ENCODE measurements around the gene MOK.

The MOK gene

DNA sequence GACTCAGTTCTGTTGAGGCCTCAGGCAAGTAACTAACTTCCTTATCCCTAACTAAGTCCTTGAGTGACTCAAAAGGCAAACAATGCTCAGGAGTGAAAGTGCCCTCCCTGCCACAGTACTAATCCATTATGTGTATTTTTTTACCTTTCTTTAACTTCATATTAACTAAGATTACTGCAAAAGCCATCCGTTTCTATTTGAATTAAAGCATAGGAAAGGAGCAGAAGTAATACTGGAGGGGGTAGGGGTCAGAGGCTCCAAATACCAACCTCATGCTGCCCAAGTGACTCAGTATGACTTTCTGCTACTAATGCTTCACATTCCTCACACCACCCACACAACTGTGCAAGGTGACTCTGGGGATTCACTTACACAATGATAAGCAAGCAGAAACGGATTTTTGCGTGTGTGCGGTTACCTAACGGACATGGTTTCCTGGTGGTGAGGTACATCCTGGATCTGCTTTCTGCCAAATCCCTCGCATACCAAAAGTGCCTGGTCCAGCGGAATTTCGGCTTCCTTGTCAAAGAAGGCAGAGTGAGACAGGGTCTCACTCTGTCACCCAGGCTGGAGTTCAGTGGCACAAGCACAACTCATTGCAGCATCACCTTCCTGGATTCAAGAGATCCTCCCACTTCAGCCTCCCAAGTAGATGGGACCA, 25.1 kb downstream of the MOK start:
- Histone ChIP-seq H3K36me3 (ENCODE audit: control insufficient read depth, insufficient read depth, low read length) (no peaks in the 10 kb centered on the region), H3K27me3 (ENCODE audit: control insufficient read depth, insufficient read depth, low read length) (no peaks in the 10 kb centered on the region), H2AFZ (no peak overlapping the region), H3K9ac (no peak overlapping the region), H3K9me3 (ENCODE audit: control insufficient read depth, low read length) (no peaks in the 10 kb centered on the region), H3K4me1 (no peaks in the 10 kb centered on the region), H3K27ac (no peak overlapping the region), H3K4me2 (ENCODE audit: low read length) (no peak overlapping the region), H3K79me2 (no peaks in the 10 kb centered on the region), H3K4me3 (ENCODE audit: low read depth, low read length) (no peak overlapping the region)
- TF ChIP-seq, protein P1, sequence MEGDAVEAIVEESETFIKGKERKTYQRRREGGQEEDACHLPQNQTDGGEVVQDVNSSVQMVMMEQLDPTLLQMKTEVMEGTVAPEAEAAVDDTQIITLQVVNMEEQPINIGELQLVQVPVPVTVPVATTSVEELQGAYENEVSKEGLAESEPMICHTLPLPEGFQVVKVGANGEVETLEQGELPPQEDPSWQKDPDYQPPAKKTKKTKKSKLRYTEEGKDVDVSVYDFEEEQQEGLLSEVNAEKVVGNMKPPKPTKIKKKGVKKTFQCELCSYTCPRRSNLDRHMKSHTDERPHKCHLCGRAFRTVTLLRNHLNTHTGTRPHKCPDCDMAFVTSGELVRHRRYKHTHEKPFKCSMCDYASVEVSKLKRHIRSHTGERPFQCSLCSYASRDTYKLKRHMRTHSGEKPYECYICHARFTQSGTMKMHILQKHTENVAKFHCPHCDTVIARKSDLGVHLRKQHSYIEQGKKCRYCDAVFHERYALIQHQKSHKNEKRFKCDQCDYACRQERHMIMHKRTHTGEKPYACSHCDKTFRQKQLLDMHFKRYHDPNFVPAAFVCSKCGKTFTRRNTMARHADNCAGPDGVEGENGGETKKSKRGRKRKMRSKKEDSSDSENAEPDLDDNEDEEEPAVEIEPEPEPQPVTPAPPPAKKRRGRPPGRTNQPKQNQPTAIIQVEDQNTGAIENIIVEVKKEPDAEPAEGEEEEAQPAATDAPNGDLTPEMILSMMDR (IDR thresholded peaks at IDR 0.05), result no peak

DNA sequence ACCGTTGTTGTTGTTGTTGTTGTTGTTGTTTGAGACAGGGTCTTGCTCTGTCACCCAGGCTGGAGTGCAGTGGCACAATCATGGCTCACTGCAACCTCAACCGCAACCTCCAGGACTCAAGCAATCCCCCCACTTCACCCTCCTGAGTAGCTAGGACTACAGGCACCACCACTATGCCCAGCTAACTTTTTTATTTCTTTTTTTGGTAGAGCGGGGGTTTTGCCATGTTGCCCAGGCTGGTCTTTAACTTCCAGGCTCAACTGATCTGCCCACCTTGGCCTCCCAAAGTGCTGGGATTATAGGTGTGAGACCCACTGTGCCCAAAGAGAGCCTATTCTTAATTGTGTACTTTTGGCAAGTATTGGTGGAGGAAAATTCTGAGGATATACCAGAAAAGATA, 25.7 kb downstream of the MOK start:
- Histone ChIP-seq H3K9ac (no peak overlapping the region), H3K27ac (no peak overlapping the region), H3K9me3 (ENCODE audit: control insufficient read depth, low read length) (no peaks in the 10 kb centered on the region)

DNA sequence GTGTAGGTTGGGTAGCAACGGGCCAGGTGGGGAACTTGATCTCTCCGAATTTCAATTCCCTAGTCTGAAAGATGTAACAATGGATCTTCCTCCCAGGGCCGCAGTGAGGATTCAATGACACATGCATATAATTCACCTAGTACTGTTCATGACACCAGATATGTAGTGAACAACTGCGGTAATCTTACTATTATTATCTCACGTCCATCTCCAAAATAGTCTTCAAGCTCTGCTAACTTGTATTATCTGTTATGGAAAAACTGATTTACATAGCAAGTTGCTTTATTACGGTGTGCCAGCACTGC, 26.4 kb downstream of the MOK start:
- TF ChIP-seq, protein P1 (IDR thresholded peaks at IDR 0.05), result no peak
- no peak overlapping the region for H2AFZ ChIP-seq
- H3K27ac ChIP-seq, result no peak overlapping the region
- H3K9me3 ChIP-seq (ENCODE audit: control insufficient read depth, low read length), result no peaks in the 10 kb centered on the region
- no peaks in the 10 kb centered on the region for H3K36me3 ChIP-seq (ENCODE audit: control insufficient read depth, insufficient read depth, low read length)
- no peak overlapping the region for H3K4me3 ChIP-seq (ENCODE audit: low read depth, low read length)
- no peaks in the 10 kb centered on the region for H3K4me1 ChIP-seq
- H3K27me3 ChIP-seq (ENCODE audit: control insufficient read depth, insufficient read depth, low read length), result no peaks in the 10 kb centered on the region
- H3K4me2 ChIP-seq (ENCODE audit: low read length), result no peak overlapping the region
- H3K79me2 ChIP-seq, result no peaks in the 10 kb centered on the region
- no peak overlapping the region for H3K9ac ChIP-seq

More for the DNA sequence above, 25.7 kb downstream of the MOK start:
- no peaks in the 10 kb centered on the region for H3K36me3 ChIP-seq (ENCODE audit: control insufficient read depth, insufficient read depth, low read length)
- no peak overlapping the region for H3K4me2 ChIP-seq (ENCODE audit: low read length)
- H2AFZ ChIP-seq, result no peak overlapping the region
- H3K4me1 ChIP-seq, result no peaks in the 10 kb centered on the region
- H3K4me3 ChIP-seq (ENCODE audit: low read depth, low read length), result no peak overlapping the region
- no peaks in the 10 kb centered on the region for H3K27me3 ChIP-seq (ENCODE audit: control insufficient read depth, insufficient read depth, low read length)
- TF ChIP-seq, protein P1 (IDR thresholded peaks at IDR 0.05), result no peak
- no peaks in the 10 kb centered on the region for H3K79me2 ChIP-seq

DNA sequence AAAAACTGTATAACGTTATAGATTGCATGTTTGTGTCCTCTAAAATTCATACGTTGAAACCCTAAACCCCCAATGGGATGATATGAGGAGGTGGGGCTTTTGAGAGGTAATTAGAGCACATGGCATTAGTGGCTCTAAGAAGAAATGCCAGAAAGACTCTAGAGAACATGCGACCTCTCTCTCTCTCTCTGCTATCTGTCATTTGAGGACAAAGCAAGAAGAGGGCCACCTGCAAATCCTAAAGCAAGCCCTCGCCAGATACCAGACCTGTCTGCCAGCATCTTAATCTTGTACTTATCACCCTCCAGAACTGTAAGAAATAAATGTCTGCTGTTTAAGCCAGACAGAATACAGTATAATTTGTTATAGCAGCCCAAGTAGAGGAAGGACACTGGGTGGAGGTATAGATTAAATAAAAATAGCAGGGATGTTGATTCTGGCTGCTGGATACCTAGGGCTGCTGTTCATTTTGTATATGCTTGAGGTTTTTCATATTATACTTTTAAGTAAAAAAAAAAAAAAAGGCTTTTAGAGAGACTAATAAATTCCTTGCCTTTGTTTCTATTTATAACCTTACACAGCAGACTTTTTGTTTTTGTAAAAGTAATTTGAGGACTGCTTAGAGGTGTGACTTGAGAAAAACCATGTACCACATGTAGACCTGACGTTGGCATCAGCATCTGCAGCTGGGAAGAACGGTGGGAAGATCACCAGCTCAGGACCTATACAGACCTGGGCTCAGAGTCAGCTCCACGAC, 26.9 kb downstream of the MOK start:
- Histone ChIP-seq H3K9ac (no peak overlapping the region), H3K36me3 (ENCODE audit: control insufficient read depth, insufficient read depth, low read length) (no peaks in the 10 kb centered on the region), H3K4me2 (ENCODE audit: low read length) (no peak overlapping the region), H3K27me3 (ENCODE audit: control insufficient read depth, insufficient read depth, low read length) (no peaks in the 10 kb centered on the region), H3K4me1 (no peaks in the 10 kb centered on the region), H3K4me3 (ENCODE audit: low read depth, low read length) (no peak overlapping the region), H3K9me3 (ENCODE audit: control insufficient read depth, low read length) (no peaks in the 10 kb centered on the region), H3K27ac (no peak overlapping the region), H3K79me2 (no peaks in the 10 kb centered on the region), H2AFZ (no peak overlapping the region)
- TF ChIP-seq, protein P1 (IDR thresholded peaks at IDR 0.05), result no peak

DNA sequence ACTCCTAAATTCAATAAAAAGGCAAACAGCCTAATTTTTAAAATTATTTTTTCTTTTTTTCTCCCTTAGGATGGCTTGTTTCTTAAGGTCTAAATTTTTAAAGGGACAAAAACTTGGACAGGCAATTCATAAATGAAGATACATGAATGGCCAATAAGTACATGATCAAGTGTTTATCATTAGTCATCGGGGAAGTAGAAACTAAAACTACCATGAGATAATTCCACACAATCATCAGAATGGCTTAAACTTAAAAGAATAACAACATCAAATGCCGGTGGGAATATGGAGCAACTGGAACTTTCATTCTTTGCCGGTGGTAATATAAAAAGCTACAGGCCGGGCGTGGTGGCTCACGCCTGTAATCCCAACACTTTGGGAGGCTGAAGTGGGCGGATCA, 29.1 kb downstream of the MOK start:
- Histone ChIP-seq H3K4me2 (ENCODE audit: low read length) (no peak overlapping the region), H3K36me3 (ENCODE audit: control insufficient read depth, insufficient read depth, low read length) (no peaks in the 10 kb centered on the region), H3K9ac (no peak overlapping the region), H3K4me1 (no peaks in the 10 kb centered on the region), H3K79me2 (no peaks in the 10 kb centered on the region), H3K9me3 (ENCODE audit: control insufficient read depth, low read length) (no peaks in the 10 kb centered on the region), H3K27ac (no peak overlapping the region), H3K27me3 (ENCODE audit: control insufficient read depth, insufficient read depth, low read length) (no peaks in the 10 kb centered on the region), H3K4me3 (ENCODE audit: low read depth, low read length) (no peak overlapping the region), H2AFZ (no peak overlapping the region)
- TF ChIP-seq, protein P1 (IDR thresholded peaks at IDR 0.05), result no peak
